DOHH2 (cell line): Measurements from ENCODE around the gene LAMA3.

Source experiments
- H3F3A ChIP-seq: fragments of 200-600 bp; sonication (generic), shearing (Covaris generic); 2 replicates; pipeline ENCODE4 v1.6.0; 2016; ENCODE audit warnings: antibody characterized with exemption, mild to moderate bottlenecking; ENCODE audit not compliant: control insufficient read depth, insufficient read depth
- H3K27ac ChIP-seq: fragments of 200-600 bp; sonication (generic); 2 replicates; pipeline ENCODE4 v1.5.1; 2014; ENCODE audit warnings: low read depth, mild to moderate bottlenecking, low read length, moderate library complexity
- H3K27me3 ChIP-seq: fragments of 200-600 bp; sonication (generic); 2 replicates; pipeline ENCODE4 v1.6.1; 2014; ENCODE audit warnings: mild to moderate bottlenecking, low read length, mixed read lengths; ENCODE audit not compliant: control insufficient read depth
- H3K36me3 ChIP-seq: fragments of 200-600 bp; sonication (generic); 2 replicates; pipeline ENCODE4 v1.6.1; 2014; ENCODE audit warnings: mild to moderate bottlenecking, low read length, moderate library complexity, mixed read lengths; ENCODE audit not compliant: control insufficient read depth
- H3K4me1 ChIP-seq: fragments of 200-600 bp; sonication (generic); 2 replicates; pipeline ENCODE4 v1.6.1; 2014; ENCODE audit warnings: mild to moderate bottlenecking, low read length, mixed read lengths; ENCODE audit not compliant: control insufficient read depth
- H3K4me2 ChIP-seq: fragments of 200-600 bp; sonication (generic); 2 replicates; pipeline ENCODE4 v1.6.0; 2014; ENCODE audit warnings: mild to moderate bottlenecking, low read length, moderate library complexity
- H3K4me3 ChIP-seq: fragments of 200-600 bp; sonication (generic); 2 replicates; pipeline ENCODE4 v1.5.1; 2014; ENCODE audit warnings: mild to moderate bottlenecking, low read length, mixed read lengths
- H3K79me2 ChIP-seq: fragments of 200-600 bp; sonication (generic); 2 replicates; pipeline ENCODE4 v1.6.1; 2014; ENCODE audit warnings: mild to moderate bottlenecking, low read length, mixed read lengths; ENCODE audit not compliant: control insufficient read depth
- H3K9me2 ChIP-seq: fragments of 200-600 bp; sonication (generic); replicated peaks from 2 replicates; pipeline ENCODE4 v1.6.1; 2014; ENCODE audit warnings: mild to moderate bottlenecking, low read length, mixed read lengths; ENCODE audit not compliant: control insufficient read depth
- H3K9me3 ChIP-seq: fragments of 200-600 bp; sonication (generic); 2 replicates; pipeline ENCODE4 v1.6.1; 2014; ENCODE audit warnings: antibody characterized with exemption, low read length, mixed read lengths; ENCODE audit not compliant: control insufficient read depth, insufficient read depth
- H4K20me1 ChIP-seq: fragments of 200-600 bp; sonication (generic); 2 replicates; pipeline ENCODE4 v1.6.0; 2014; ENCODE audit warnings: low read depth, mild to moderate bottlenecking, antibody characterized with exemption, low read length, moderate library complexity; ENCODE audit not compliant: control insufficient read depth, insufficient read depth
- CTCF ChIP-seq: fragments of 200-600 bp; sonication (generic); IDR thresholded peaks from one replicate; pipeline ENCODE4 v1.5.1; 2014; ENCODE audit warnings: antibody characterized with exemption, mild to moderate bottlenecking, low read depth, low read length; ENCODE audit not compliant: poor library complexity, severe bottlenecking
- EZH2phosphoT487 ChIP-seq: fragments of 200-600 bp; sonication (generic); IDR thresholded peaks from 2 replicates; pipeline ENCODE4 v1.6.1; 2017; ENCODE audit warnings: borderline replicate concordance, mild to moderate bottlenecking, antibody characterized with exemption, low read length, moderate library complexity, mixed read lengths

LAMA3 gene

GRCh38 chr18:23646282-23646681 is 43.0 kb upstream of the LAMA3 start:
- H3K27me3 ChIP-seq, result peaks cover 15% of the 10 kb centered on the region
- H4K20me1 ChIP-seq, result no peaks in the 10 kb centered on the region
- H3K4me1 ChIP-seq, result no peaks in the 10 kb centered on the region
- H3K36me3 ChIP-seq, result no peaks in the 10 kb centered on the region
- H3K79me2 ChIP-seq, result no peaks in the 10 kb centered on the region
- no peak overlapping the region for H3K4me3 ChIP-seq
- TF ChIP-seq EZH2phosphoT487, result no peak
- TF ChIP-seq CTCF, result no peak
- H3K9me2 ChIP-seq, result no peaks in the 10 kb centered on the region
- H3K9me3 ChIP-seq, result peaks cover 12% of the 10 kb centered on the region; the same call in 1 of the 2 replicates
- H3F3A ChIP-seq, result no peaks in the 10 kb centered on the region
- H3K4me2 ChIP-seq, result no peak overlapping the region
- H3K27ac ChIP-seq, result no peak overlapping the region

GRCh38 chr18:23648456-23648855 is 40.8 kb upstream of the LAMA3 start:
- no peaks in the 10 kb centered on the region for H3K9me2 ChIP-seq
- no peaks in the 10 kb centered on the region for H3K79me2 ChIP-seq
- H3K9me3 ChIP-seq, result no peaks in the 10 kb centered on the region
- no peaks in the 10 kb centered on the region for H3F3A ChIP-seq
- peaks cover 17% of the 10 kb centered on the region for H3K27me3 ChIP-seq
- no peaks in the 10 kb centered on the region for H3K36me3 ChIP-seq
- no peak overlapping the region for H3K4me2 ChIP-seq
- no peak overlapping the region for H3K27ac ChIP-seq
- no peaks in the 10 kb centered on the region for H4K20me1 ChIP-seq
- H3K4me3 ChIP-seq, result no peak overlapping the region
- TF ChIP-seq CTCF (no peak), EZH2phosphoT487 (no peak)
- no peaks in the 10 kb centered on the region for H3K4me1 ChIP-seq

GRCh38 chr18:23648940-23649607 is 40.2 kb upstream of the LAMA3 start:
- no peaks in the 10 kb centered on the region for H3K9me3 ChIP-seq
- H3F3A ChIP-seq, result no peaks in the 10 kb centered on the region
- no peaks in the 10 kb centered on the region for H3K79me2 ChIP-seq
- H3K4me2 ChIP-seq, result no peak overlapping the region
- no peaks in the 10 kb centered on the region for H3K4me1 ChIP-seq
- H3K36me3 ChIP-seq, result no peaks in the 10 kb centered on the region
- no peaks in the 10 kb centered on the region for H3K9me2 ChIP-seq
- H4K20me1 ChIP-seq, result no peaks in the 10 kb centered on the region
- TF ChIP-seq EZH2phosphoT487, result no peak
- no peak for TF ChIP-seq CTCF
- H3K27me3 ChIP-seq, result peaks cover 14% of the 10 kb centered on the region
- no peak overlapping the region for H3K27ac ChIP-seq
- no peak overlapping the region for H3K4me3 ChIP-seq
